H1 (cell line): Measurements from ENCODE around the gene ARHGAP15. TPM values are rescaled to one million over a fixed set of nuclear protein-coding genes. Genes with fewer than 3 reads are reported as not detected.

Experiments used
- BACH1 ChIP-seq: IDR thresholded peaks from 2 replicates; pipeline ENCODE4 v1.6.1; 2012; ENCODE audit warnings: low read length, improper control_type of control experiment
- HDAC2 ChIP-seq, 2 experiments: fragments of 300-600 bp in 1 of 2; sonication (generic) in 1 of 2; IDR thresholded peaks; 2 replicates each; pipeline ENCODE4 v1.6.1; 2011 to 2012; ENCODE audit warnings: low read depth in 2 of 2, low read length in 2 of 2, mild to moderate bottlenecking in 2 of 2, moderate library complexity in 2 of 2, borderline replicate concordance in 1 of 2, inconsistent platforms in 1 of 2
- POLR2AphosphoS5 ChIP-seq: IDR thresholded peaks from 2 replicates; pipeline ENCODE4 v1.6.1; 2011; ENCODE audit warnings: low read depth, low read length
- SRF ChIP-seq: IDR thresholded peaks from 2 replicates; pipeline ENCODE4 v1.6.1; 2011; ENCODE audit warnings: mild to moderate bottlenecking, low read depth, low read length, moderate library complexity
- polyA plus RNA-seq, 7 experiments: library from polyadenylated mRNA; depleted of rRNA in 3 of 7; stranded (reverse) in 5 of 7; unstranded in 2 of 7; fragments of >200 nt in 5 of 7; fragments of 200-250 nt in 2 of 7; gene quantifications; 1 replicate in 5 of 7; 2 replicates in 1 of 7; 4 replicates in 1 of 7; pipeline versions ENCODE4 v1.2.1 to v1.2.3, GENCODE V29; 2011 to 2013; ENCODE audit warnings: missing spikeins in 2 of 7, mixed read lengths in 2 of 7
- total RNA-seq: library from RNA; stranded (reverse); fragmentation: NEBNext Ultra II Directional; extraction: Animal tissue kit (Norgen Biotek cat#: 25700); gene quantifications from 2 replicates; pipeline ENCODE4 v1.2.1, GENCODE V29; 2021
- TF ChIP-seq, protein P1 (sequence below): IDR thresholded peaks from 2 replicates; pipeline ENCODE4 v1.6.1; 2012; ENCODE audit warnings: low read length, inconsistent platforms

Gene ARHGAP15
- total and polyA plus RNA-seq, 2 of the 8 experiments (the other 6 are each of a cell fraction or from before 2014, with no cell fraction given) = not detected

DNA sequence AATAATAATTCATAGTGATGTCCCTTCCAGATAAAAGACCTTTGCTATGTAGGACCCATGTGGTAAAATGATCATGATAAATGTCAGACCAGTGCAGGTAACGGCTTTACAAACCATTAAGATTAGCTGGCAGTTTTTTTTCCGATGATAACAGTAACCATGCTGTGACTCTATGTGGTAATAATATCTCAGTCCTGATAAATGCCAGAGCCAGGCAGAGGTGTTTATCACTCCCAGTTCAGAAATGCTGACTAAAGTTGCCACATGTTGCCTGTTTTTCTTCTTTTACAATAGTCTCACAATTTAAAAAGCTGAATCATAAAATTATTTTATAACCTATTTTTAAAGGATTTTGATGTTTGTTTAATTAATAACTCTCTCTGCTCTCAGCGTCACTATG lies 565.1 kb downstream of the ARHGAP15 start (continued):
- TF ChIP-seq, protein P1, sequence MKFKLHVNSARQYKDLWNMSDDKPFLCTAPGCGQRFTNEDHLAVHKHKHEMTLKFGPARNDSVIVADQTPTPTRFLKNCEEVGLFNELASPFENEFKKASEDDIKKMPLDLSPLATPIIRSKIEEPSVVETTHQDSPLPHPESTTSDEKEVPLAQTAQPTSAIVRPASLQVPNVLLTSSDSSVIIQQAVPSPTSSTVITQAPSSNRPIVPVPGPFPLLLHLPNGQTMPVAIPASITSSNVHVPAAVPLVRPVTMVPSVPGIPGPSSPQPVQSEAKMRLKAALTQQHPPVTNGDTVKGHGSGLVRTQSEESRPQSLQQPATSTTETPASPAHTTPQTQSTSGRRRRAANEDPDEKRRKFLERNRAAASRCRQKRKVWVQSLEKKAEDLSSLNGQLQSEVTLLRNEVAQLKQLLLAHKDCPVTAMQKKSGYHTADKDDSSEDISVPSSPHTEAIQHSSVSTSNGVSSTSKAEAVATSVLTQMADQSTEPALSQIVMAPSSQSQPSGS = no peak
- no peak for TF ChIP-seq BACH1
- no peak for TF ChIP-seq SRF
- TF ChIP-seq HDAC2 (IDR thresholded peaks at IDR 0.05; ENCODE audit: borderline replicate concordance in 1 of 2, low read depth in 2 of 2, low read length in 2 of 2) = no peak
- no peak for TF ChIP-seq POLR2AphosphoS5
